GM11168 (cell line): ENCODE data around the gene DUSP2.

Experiments used
- in situ Hi-C: fragments of 300-500 bp; cut with MboI; formaldehyde crosslinking; loops from one replicate; pipeline ENCODE4 v1.12.0; 2022; ENCODE audit warnings: low sequenced_read_pairs; ENCODE audit not compliant: unreplicated experiment

DUSP2 gene

DNA sequence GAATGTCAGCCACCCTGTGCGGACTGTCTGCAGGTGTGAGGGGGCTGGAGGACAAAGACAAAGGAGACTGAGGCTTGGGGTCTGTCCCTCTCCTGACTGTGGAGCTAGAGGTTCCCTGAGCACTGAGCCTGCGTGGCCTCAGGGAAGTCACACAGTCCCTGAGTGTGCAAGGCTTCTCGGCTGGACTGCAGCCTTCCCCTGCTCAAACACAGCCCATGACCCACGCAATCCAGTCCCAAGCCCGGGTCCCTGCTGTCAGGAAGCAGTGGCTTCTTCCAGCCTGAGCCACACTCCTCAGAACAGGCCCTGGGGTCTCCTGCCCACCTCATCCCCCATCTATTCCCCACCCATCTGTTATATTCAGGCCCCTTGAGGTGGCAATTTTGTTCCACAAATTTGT lies 9.6 kb downstream of the DUSP2 start:
- in situ Hi-C loops, result no loop called here

DNA sequence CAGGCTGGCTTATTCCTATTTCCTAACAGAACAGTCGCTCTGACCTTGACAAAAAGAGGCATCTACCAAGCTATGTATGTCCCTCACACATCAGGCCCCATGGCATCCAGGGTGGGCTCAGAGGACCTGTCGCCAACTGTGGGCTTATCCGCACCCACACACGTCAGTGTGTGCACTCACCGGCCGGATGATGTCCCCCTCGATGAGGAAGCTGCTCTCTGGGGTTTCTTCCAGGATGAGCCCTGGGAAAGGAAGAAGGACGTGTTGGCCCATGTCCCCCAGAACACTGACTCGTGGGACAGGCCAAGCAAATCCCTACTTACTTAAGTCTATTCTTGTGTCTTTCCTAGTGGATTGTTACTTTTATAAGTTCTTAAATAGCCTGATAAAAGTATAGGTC lies 10.1 kb downstream of the DUSP2 start:
- in situ Hi-C loops, result no loop called here

DNA sequence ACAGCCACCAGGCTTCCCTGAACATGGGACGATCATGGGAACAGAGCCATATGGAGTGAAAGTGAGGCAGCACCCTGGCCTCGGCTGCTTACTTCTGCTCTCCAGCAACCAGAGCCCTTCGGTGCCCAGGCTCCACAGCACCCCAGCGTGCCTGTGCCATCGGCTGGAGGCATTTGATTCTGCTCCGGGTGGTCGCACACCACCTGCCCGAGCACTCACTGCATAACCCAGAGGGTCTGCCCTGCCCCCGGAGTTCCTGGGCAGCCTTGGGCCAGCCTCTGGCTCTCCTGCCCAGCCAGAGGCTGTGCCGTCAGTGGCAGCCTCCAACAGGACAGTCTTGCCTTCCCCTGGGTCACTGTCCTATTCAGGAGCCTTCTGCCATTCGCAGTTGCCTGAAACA lies 10.8 kb downstream of the DUSP2 start:
- in situ Hi-C loops, result loop anchor here (5.0 kb wide), 1 partner anchor 43 kb away; no protein-coding TSS in a partner anchor

GRCh38 chr2:96131813-96132745 lies 13.2 kb downstream of the DUSP2 start:
- in situ Hi-C loops, result loop anchor here (5.0 kb wide), 1 partner anchor 45 kb away; no protein-coding TSS in a partner anchor

GRCh38 chr2:96131152-96131812 lies 14.0 kb downstream of the DUSP2 start:
- in situ Hi-C loops, result loop anchor here (5.0 kb wide), 1 partner anchor 46 kb away; no protein-coding TSS in a partner anchor

GRCh38 chr2:96130483-96130882 lies 14.8 kb downstream of the DUSP2 start:
- in situ Hi-C loops, result loop anchor here (5.0 kb wide), 1 partner anchor 47 kb away; no protein-coding TSS in a partner anchor

DNA sequence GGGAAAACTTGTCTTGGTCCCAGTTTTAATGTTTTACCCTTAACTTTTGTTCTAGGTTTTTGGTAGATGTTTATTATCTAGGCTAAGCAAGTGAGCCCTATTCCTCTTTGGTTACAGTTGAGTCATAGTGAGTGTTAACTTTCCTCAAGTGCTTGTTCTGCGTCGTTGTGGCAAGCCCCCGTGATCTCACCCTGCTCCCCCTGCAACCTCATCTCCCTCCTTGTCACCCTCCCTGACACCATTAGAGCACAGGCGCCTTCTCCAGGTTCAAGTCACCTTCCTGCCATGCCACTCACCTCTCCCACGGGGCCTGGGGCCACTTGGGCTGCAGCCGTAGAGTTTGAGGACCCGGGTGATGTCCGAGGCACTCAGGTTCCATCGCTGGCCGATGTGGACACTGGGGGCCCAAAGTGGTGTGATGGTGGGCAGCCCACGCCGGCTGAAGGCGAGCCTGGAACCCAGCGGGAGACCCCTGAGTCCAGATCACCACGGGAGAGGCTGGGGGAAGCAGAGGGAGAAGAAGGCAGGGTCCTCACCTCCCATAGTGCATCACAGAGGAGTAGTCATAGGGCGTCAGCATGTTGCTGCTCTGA lies 15.6 kb downstream of the DUSP2 start:
- in situ Hi-C loops, result loop anchor here (5.0 kb wide), 1 partner anchor 48 kb away; no protein-coding TSS in a partner anchor

DNA sequence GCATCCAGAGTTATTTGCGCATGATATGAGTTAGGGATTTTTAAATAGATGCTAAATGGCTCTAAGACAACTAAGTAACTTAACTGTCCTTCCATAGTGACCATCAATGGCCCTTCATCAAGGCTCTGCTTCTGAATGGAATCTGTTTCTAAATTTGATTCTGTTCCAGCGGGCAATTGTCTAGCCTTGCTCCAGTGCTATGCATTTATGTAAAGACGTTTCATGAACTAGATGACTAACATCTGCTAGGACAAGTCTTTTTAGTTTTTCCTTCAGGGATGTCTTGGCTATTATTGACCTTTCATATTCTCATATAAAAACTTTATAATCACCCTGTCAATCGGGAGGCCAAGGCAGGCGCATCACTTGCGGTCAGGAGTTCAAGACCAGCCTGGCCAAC lies 16.8 kb downstream of the DUSP2 start:
- in situ Hi-C loops, result no loop called here

DNA sequence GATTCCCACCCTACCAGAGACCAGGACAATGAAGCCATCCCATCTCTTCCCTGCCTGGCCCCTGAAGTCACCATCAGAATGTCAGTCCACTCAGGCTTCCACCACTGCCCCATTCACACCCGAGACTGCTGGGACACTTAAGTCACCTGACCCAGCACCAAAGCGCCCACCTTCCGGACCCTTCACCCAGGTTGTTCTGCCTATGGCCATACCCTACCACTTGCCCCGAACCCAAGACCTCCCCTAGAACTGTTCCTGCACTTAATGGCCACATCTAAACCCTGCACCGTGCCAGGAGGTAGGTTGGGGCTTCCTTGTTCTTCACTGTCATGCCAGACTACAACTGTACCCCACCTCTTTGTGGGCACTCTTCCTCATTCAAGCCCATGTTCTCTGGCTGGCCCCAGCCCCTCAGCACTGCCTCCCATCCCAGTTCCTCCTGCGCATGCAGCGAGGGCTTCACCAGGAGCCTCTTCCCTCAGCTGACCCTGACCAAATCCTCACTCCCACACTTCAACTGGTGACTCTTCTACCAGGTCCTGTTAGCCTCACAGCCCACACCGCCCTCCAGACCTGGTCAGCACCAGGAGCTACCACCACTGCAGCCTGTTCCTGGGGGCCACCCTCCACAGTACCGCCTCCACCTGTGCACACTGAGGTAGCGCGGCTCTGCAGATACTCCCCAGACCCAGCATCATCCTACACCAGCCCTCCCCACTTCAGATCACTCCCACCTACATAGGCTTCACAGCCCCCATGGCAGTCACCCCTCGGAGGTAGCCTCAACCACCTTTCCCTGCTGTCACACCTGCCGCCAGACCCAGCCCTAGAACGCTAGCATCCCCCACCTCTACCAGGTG lies 20.6 kb downstream of the DUSP2 start:
- in situ Hi-C loops, result loop anchor here (25.0 kb wide), 1 partner anchor 337 kb away; no protein-coding TSS in a partner anchor

DNA sequence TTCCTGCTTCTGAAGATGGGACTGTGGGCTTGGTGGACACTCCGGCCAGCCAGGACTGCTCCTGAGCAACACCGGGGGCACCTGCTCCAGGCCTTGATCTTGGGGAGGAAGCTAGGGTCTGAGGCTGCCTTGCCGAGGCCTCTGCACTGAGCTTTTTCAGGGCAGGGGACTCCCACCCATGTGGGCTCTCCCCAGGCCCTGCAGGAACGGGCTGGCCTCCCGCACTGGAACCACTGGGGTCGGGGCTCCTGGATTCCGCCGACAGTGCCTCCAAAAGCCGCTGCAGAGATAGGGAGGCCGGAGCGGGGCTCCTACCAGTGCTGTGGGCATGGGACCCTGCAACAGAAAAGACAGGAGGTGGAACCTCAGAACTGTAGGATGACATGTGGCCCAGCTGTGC lies 21.3 kb downstream of the DUSP2 start:
- in situ Hi-C loops, result loop anchor here (25.0 kb wide), 1 partner anchor 337 kb away; no protein-coding TSS in a partner anchor

DNA sequence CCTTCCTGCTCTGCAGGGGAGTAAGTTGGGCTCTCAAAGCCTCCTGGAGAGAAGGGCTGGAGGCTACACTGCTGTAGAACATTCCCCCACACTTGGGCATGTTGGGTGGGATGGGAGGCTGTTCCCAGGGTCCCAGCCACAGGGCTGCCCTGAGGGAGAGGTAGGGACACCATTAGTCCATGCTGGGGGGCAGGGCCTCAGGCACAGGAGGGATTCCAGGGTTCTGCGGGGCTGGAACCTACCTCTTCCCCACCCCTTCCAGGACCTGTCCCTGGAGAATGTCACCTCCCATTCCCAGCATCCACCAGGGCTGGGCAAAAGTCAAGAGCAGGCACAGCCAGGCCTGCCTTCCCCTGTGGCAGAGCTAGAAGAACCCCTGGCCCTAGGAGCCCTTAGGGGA lies 21.9 kb downstream of the DUSP2 start:
- in situ Hi-C loops, result loop anchor here (25.0 kb wide), 1 partner anchor 336 kb away; no protein-coding TSS in a partner anchor

GRCh38 chr2:96122391-96122790 lies 22.8 kb downstream of the DUSP2 start:
- in situ Hi-C loops, result loop anchor here (25.0 kb wide), 1 partner anchor 335 kb away; no protein-coding TSS in a partner anchor

- in situ Hi-C loops, result loop anchor here (25.0 kb wide), 1 partner anchor 334 kb away; no protein-coding TSS in a partner anchor
These were observed 23.8 kb downstream of the DUSP2 start for GRCh38 chr2:96121414-96121813.

GRCh38 chr2:96120991-96121390 lies 24.2 kb downstream of the DUSP2 start:
- in situ Hi-C loops, result loop anchor here (25.0 kb wide), 1 partner anchor 334 kb away; no protein-coding TSS in a partner anchor

DNA sequence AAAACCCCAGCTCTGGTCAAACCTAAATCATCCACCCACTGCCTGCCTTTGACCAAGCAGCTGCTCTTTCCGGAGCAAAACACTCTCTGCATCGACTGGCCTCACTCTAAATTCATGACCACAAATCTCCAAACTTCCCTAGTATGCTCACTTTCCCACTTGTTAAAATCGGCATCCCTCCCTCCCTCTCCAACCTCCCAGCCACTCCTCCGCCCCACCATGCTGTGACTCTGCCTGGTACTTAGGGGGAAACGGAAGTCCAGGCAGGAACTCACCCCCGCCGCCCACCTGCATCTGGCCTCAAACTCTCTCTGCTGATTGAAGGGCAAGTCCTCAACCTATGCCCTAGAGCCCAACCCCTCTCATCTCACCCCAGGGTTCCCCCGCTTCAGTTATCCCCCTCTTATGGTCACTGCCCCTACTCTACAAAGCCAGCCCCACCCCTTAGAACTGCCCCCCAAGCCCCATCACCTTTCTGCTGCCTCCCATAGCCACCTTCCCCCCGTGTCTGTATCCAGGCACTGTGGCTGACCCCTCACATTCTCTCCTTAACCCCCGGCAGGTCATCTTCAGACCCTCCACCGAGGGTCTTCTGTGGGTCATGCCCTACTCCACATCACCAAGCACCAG lies 25.0 kb downstream of the DUSP2 start:
- in situ Hi-C loops, result loop anchor here (25.0 kb wide), 1 partner anchor 333 kb away; no protein-coding TSS in a partner anchor

GRCh38 chr2:96119389-96119751 lies 25.9 kb downstream of the DUSP2 start:
- in situ Hi-C loops, result loop anchor here (10.0 to 25.0 kb wide), 2 partner anchors 115 to 332 kb away; no protein-coding TSS in a partner anchor

- in situ Hi-C loops, result loop anchor here (10.0 to 25.0 kb wide), 2 partner anchors 114 to 332 kb away; no protein-coding TSS in a partner anchor
These were observed 26.4 kb downstream of the DUSP2 start for GRCh38 chr2:96118698-96119388.
